Panc1 (cell line): ENCODE measurements around the gene LRRC49. TPM values are rescaled to one million over a fixed set of nuclear protein-coding genes. Genes with fewer than 3 reads are reported as not detected.

Source experiments
- ATAC-seq: fragments of 200-7000 bp; cut with Tn5 transposase; 2 replicates; pipeline ENCODE4 v1.9.1; 2020; ENCODE audit warnings: mild to moderate bottlenecking, moderate library complexity
- BruUV-seq: library from RNA; stranded (reverse); fragments of 400-500 nt; replicated peaks from 2 replicates; lab custom pipeline; 2021; lab: Mats Ljungman, UMichigan
- CTCF ChIA-PET: fragments of 300-600 bp; sonication (Branson Sonifier 250); formaldehyde crosslinking; loops from one replicate; lab custom pipeline; 2022; ENCODE audit warnings: antibody characterized with exemption; lab: Charles Lee
- POLR2A ChIA-PET: fragments of 300-600 bp; sonication (Branson Sonifier 250); formaldehyde crosslinking; loops from one replicate; lab custom pipeline; 2022; ENCODE audit warnings: antibody characterized with exemption; lab: Charles Lee
- DNase-seq: peaks from one replicate; pipeline ENCODE4 v3.0.0-alpha.2; 2010; ENCODE audit warnings: low read depth, low spot score
- H3K27ac ChIP-seq: 2 replicates; pipeline ENCODE4 v1.5.1; 2011; ENCODE audit warnings: mild to moderate bottlenecking, low read length, inconsistent platforms
- H3K27me3 ChIP-seq: fragments of 200-500 bp; sonication (Bioruptor generic); 2 replicates; pipeline ENCODE4 v1.6.0; 2014; ENCODE audit warnings: low read length, inconsistent platforms; ENCODE audit not compliant: control insufficient read depth, insufficient read depth
- H3K36me3 ChIP-seq: fragments of 200-500 bp; sonication (Bioruptor generic); 2 replicates; pipeline ENCODE4 v1.5.1; 2014; ENCODE audit warnings: inconsistent platforms, mild to moderate bottlenecking, low read length, moderate library complexity; ENCODE audit not compliant: control insufficient read depth, insufficient read depth
- H3K4me1 ChIP-seq: 2 replicates; pipeline ENCODE4 v1.5.1; 2011; ENCODE audit warnings: inconsistent platforms, mild to moderate bottlenecking, low read length, moderate library complexity; ENCODE audit not compliant: control insufficient read depth, insufficient read depth
- H3K4me3 ChIP-seq, 2 experiments: 2 replicates each; pipeline ENCODE4 v1.5.1; 2011 to 2012; ENCODE audit warnings: low read depth in 2 of 2, low read length in 2 of 2, mild to moderate bottlenecking in 2 of 2, inconsistent platforms in 1 of 2, moderate library complexity in 1 of 2
- H3K9me3 ChIP-seq: fragments of 200-500 bp; sonication (Bioruptor generic); 2 replicates; pipeline ENCODE4 v1.5.1; 2014; ENCODE audit warnings: low read depth, mild to moderate bottlenecking, inconsistent platforms, low read length, moderate library complexity; ENCODE audit not compliant: control insufficient read depth, insufficient read depth
- POLR2AphosphoS5 ChIP-seq: IDR thresholded peaks from 2 replicates; pipeline ENCODE4 v1.6.1; 2012; ENCODE audit warnings: mild to moderate bottlenecking, low read depth, low read length, moderate library complexity
- SIN3A ChIP-seq: IDR thresholded peaks from 2 replicates; pipeline ENCODE4 v1.6.1; 2012; ENCODE audit warnings: low read depth, mild to moderate bottlenecking, low read length, moderate library complexity, borderline replicate concordance; ENCODE audit not compliant: insufficient read depth
- TCF7L2 ChIP-seq: IDR thresholded peaks from 2 replicates; pipeline ENCODE4 v1.6.1; 2011; ENCODE audit warnings: mild to moderate bottlenecking, low read depth, low read length, inconsistent platforms
- in situ Hi-C: cut with HindIII; loops from 2 replicates; pipeline ENCODE4 v1.10.0; 2016; ENCODE audit warnings: low sequenced_read_pairs, low pct_unique_long_range_greater_than_20kb
- intact Hi-C: fragments of 100-400 bp; cut with micrococcal nuclease; formaldehyde crosslinking; loops from one replicate; pipeline ENCODE4 v1.10.0; 2022; ENCODE audit not compliant: unreplicated experiment
- total RNA-seq: library from RNA; stranded (reverse); gene quantifications from one replicate; pipeline ENCODE4 v1.2.1, GENCODE V29; 2021; ENCODE audit not compliant: unreplicated experiment
- TF ChIP-seq, protein P1 (sequence below): fragments of 450-650 bp; IDR thresholded peaks from 2 replicates; pipeline ENCODE4 v1.5.1; 2017; ENCODE audit warnings: mild to moderate bottlenecking
- TF ChIP-seq, protein P2 (sequence below), 2 experiments: IDR thresholded peaks; 2 replicates each; pipeline ENCODE4 v1.6.1; 2011 to 2012; ENCODE audit warnings: low read depth in 2 of 2, control low read depth in 1 of 2, low read length in 1 of 2, mild to moderate bottlenecking in 1 of 2, moderate library complexity in 1 of 2; ENCODE audit not compliant: insufficient read depth in 1 of 2

LRRC49 gene
- total RNA-seq, 1 experiment from 2014 or later, result 8.3 TPM

DNA sequence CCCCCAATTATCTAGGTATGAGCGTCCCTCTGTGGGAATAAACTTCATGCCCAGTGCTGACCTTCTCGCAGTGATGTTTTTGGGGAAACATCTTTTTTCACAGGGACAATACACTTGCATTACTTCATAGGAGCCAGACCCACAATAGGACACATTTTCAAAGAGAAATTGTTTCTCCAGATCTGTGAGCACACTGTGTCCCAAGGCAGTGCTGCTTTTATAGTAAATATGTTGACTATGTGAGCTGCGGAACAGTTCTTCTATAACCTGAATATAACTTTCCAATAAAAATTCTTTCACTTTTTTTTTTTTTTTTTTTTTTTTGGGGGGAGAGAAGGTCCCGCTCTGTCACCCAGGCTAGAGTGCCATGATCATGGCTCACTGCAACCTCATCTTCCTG lies 205.3 kb downstream of the LRRC49 start:
- CTCF ChIA-PET, result interaction anchor here (0.7 kb wide), 1 partner anchor 46 kb away, joined by 11 read pairs; no protein-coding TSS in a partner anchor
- ATAC-seq (no peak), DNase-seq (no peak)
- no TSS peak for BruUV-seq
- Histone ChIP-seq H3K4me3 (no peak overlapping the region), H3K36me3 (no peaks in the 10 kb centered on the region), H3K27me3 (no peaks in the 10 kb centered on the region), H3K9me3 (no peaks in the 10 kb centered on the region), H3K4me1 (0 out of 2 replicates have a peak, but pooled peaks cover 4% of the 10 kb centered on the region), H3K27ac (no peak overlapping the region)
- TF ChIP-seq SIN3A (no peak), POLR2AphosphoS5 (no peak), TCF7L2 (no peak)
- TF ChIP-seq, protein P1, sequence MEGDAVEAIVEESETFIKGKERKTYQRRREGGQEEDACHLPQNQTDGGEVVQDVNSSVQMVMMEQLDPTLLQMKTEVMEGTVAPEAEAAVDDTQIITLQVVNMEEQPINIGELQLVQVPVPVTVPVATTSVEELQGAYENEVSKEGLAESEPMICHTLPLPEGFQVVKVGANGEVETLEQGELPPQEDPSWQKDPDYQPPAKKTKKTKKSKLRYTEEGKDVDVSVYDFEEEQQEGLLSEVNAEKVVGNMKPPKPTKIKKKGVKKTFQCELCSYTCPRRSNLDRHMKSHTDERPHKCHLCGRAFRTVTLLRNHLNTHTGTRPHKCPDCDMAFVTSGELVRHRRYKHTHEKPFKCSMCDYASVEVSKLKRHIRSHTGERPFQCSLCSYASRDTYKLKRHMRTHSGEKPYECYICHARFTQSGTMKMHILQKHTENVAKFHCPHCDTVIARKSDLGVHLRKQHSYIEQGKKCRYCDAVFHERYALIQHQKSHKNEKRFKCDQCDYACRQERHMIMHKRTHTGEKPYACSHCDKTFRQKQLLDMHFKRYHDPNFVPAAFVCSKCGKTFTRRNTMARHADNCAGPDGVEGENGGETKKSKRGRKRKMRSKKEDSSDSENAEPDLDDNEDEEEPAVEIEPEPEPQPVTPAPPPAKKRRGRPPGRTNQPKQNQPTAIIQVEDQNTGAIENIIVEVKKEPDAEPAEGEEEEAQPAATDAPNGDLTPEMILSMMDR, result no peak
- TF ChIP-seq, protein P2, sequence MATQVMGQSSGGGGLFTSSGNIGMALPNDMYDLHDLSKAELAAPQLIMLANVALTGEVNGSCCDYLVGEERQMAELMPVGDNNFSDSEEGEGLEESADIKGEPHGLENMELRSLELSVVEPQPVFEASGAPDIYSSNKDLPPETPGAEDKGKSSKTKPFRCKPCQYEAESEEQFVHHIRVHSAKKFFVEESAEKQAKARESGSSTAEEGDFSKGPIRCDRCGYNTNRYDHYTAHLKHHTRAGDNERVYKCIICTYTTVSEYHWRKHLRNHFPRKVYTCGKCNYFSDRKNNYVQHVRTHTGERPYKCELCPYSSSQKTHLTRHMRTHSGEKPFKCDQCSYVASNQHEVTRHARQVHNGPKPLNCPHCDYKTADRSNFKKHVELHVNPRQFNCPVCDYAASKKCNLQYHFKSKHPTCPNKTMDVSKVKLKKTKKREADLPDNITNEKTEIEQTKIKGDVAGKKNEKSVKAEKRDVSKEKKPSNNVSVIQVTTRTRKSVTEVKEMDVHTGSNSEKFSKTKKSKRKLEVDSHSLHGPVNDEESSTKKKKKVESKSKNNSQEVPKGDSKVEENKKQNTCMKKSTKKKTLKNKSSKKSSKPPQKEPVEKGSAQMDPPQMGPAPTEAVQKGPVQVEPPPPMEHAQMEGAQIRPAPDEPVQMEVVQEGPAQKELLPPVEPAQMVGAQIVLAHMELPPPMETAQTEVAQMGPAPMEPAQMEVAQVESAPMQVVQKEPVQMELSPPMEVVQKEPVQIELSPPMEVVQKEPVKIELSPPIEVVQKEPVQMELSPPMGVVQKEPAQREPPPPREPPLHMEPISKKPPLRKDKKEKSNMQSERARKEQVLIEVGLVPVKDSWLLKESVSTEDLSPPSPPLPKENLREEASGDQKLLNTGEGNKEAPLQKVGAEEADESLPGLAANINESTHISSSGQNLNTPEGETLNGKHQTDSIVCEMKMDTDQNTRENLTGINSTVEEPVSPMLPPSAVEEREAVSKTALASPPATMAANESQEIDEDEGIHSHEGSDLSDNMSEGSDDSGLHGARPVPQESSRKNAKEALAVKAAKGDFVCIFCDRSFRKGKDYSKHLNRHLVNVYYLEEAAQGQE (IDR thresholded peaks at IDR 0.05; ENCODE audit: insufficient read depth in 1 of 2, low read depth in 2 of 2, low read length in 1 of 2), result no peak
- in situ Hi-C loops (no loop called here), intact Hi-C loops (no loop called here)
- POLR2A ChIA-PET, result interaction anchor here (0.6 to 0.7 kb wide), 2 partner anchors 56 to 108 kb away, joined by 4 to 25 read pairs; no protein-coding TSS in a partner anchor

DNA sequence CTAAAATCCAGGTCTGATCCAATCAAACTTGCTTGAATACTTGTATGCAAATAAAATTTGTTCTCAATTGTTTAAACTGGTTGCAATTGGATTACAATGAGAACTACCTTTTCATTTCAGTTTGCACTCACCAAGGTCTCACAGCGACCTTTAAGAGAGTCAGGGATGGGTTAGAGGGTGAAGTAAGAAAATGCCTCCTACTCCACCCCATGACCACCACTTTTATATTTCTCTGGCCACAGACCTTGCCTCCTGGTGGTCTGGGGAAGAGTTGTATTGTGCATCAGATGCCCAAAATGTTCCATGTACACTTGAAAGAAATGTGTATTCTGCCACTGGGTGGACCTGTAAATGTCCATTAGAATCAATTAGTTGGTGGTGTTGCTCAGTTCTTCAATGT lies 206.3 kb downstream of the LRRC49 start:
- POLR2A ChIA-PET, result interaction anchor here (0.6 kb wide), 1 partner anchor 33 kb away, joined by 3 read pairs; no protein-coding TSS in a partner anchor
- Histone ChIP-seq H3K4me1 (0 out of 2 replicates have a peak, but pooled peaks cover 8% of the 10 kb centered on the region), H3K36me3 (no peaks in the 10 kb centered on the region), H3K27me3 (no peaks in the 10 kb centered on the region), H3K27ac (no peak overlapping the region), H3K9me3 (no peaks in the 10 kb centered on the region), H3K4me3 (no peak overlapping the region)
- DNase-seq (no peak), ATAC-seq (no peak)
- BruUV-seq, result no TSS peak
- in situ Hi-C loops (no loop called here), intact Hi-C loops (no loop called here)
- CTCF ChIA-PET, result no interaction called here
- TF ChIP-seq, protein P1, result peak; percentile 12; the same call in 1 of the 2 replicates
- TF ChIP-seq SIN3A (no peak), TCF7L2 (no peak)

Other genes with a start within 250 kb of the LRRC49 start
- gene UACA, start 129.3 kb upstream of the LRRC49 start, total RNA-seq, result 303 TPM
- 66.3 TPM for gene LARP6, start 38.7 kb upstream of the LRRC49 start, total RNA-seq
- gene THAP10, start 393 bp upstream of the LRRC49 start, total RNA-seq, result 6.7 TPM
- gene THSD4, start 222.6 kb downstream of the LRRC49 start, total RNA-seq, result 65.4 TPM